ENCODE measurements around the gene ZNF487. TPM values are rescaled to one million over a fixed set of nuclear protein-coding genes. Genes with fewer than 3 reads are reported as not detected.

ZNF487 gene
- polyA plus RNA-seq, 1 experiment: 4.4 TPM

GRCh38 chr10:43408331-43408709 is 28.6 kb upstream of the ZNF487 start:
- H3K27me3 ChIP-seq (ENCODE audit: control insufficient read depth, insufficient read depth, low read length): no peaks in the 10 kb centered on the region
- TF ChIP-seq CTCF (IDR thresholded peaks at IDR 0.05; ENCODE audit: low read depth, low read length): no peak
- peak overlapping the region; percentile 96 for H3K27ac ChIP-seq (ENCODE audit: low read depth, low read length)
- CTCF ChIA-PET: interaction anchor here (1.1 kb wide), 1 partner anchor 48 kb away, joined by 3 read pairs; no protein-coding TSS in a partner anchor
- peak overlapping the region; percentile 85 for H3K4me3 ChIP-seq (ENCODE audit: low read depth, low read length)
- DNase-seq (ENCODE audit: low read depth, low spot score): no peak
- POLR2A ChIA-PET: interaction anchor here (1.3 to 1.9 kb wide), 2 partner anchors 12 to 45 kb away, joined by 5 to 21 read pairs; no protein-coding TSS in a partner anchor
- no peaks in the 10 kb centered on the region; the same call in 1 of the 2 replicates for H3K9me3 ChIP-seq (ENCODE audit: control insufficient read depth, insufficient read depth, low read length)

- CTCF ChIA-PET: interaction anchor here (0.7 kb wide), 1 partner anchor 13 kb away, joined by 4 read pairs; no protein-coding TSS in a partner anchor
These were observed 28.1 kb upstream of the ZNF487 start, which contains the start of gene HNRNPF for GRCh38 chr10:43408710-43409384. HNRNPF (minus strand) TSS chr10:43409186; CDS start chr10:43387884, 21,302 bp downstream.

GRCh38 chr10:43409385-43410109 is 27.4 kb upstream of the ZNF487 start:
- DNase-seq (ENCODE audit: low read depth, low spot score): no peak
- POLR2A ChIA-PET: interaction anchor here (0.6 to 1.4 kb wide), 4 partner anchors 9 to 27 kb away, joined by 3 to 8 read pairs (median 6); no protein-coding TSS in a partner anchor
- CTCF ChIA-PET: interaction anchor here (0.7 kb wide), 1 partner anchor 14 kb away, joined by 4 read pairs; no protein-coding TSS in a partner anchor
- peak overlapping the region; percentile 65 for H3K27ac ChIP-seq (ENCODE audit: low read depth, low read length)
- TF ChIP-seq CTCF (IDR thresholded peaks at IDR 0.05; ENCODE audit: low read depth, low read length): no peak
- H3K4me3 ChIP-seq (ENCODE audit: low read depth, low read length): peak overlapping the region; percentile 72
- no peaks in the 10 kb centered on the region; the same call in 1 of the 2 replicates for H3K9me3 ChIP-seq (ENCODE audit: control insufficient read depth, insufficient read depth, low read length)
- H3K27me3 ChIP-seq (ENCODE audit: control insufficient read depth, insufficient read depth, low read length): no peaks in the 10 kb centered on the region

More at GRCh38 chr10:43408710-43409384, 28.1 kb upstream of the ZNF487 start, which contains the start of gene HNRNPF:
- Histone ChIP-seq H3K9me3 (ENCODE audit: control insufficient read depth, insufficient read depth, low read length) (no peaks in the 10 kb centered on the region; the same call in 1 of the 2 replicates), H3K4me3 (ENCODE audit: low read depth, low read length) (peak within 1 kb of the TSS; percentile 85), H3K27me3 (ENCODE audit: control insufficient read depth, insufficient read depth, low read length) (no peaks in the 10 kb centered on the region), H3K27ac (ENCODE audit: low read depth, low read length) (peak within 1 kb of the TSS; percentile 96)
- DNase-seq (ENCODE audit: low read depth, low spot score): peak; percentile 81
- POLR2A ChIA-PET: interaction anchor here (0.6 to 1.9 kb wide), 5 partner anchors 9 to 27 kb away, joined by 3 to 21 read pairs (median 7); no protein-coding TSS in a partner anchor
- TF ChIP-seq CTCF (IDR thresholded peaks at IDR 0.05; ENCODE audit: low read depth, low read length): no peak

- no peak overlapping the region for H3K27ac ChIP-seq (ENCODE audit: low read depth, low read length)
- no peaks in the 10 kb centered on the region for H3K27me3 ChIP-seq (ENCODE audit: control insufficient read depth, insufficient read depth, low read length)
- H3K4me3 ChIP-seq (ENCODE audit: low read depth, low read length): no peak overlapping the region
- no peak for TF ChIP-seq CTCF (IDR thresholded peaks at IDR 0.05; ENCODE audit: low read depth, low read length)
- POLR2A ChIA-PET: interaction anchor here (1.4 kb wide), 1 partner anchor 8 kb away, joined by 5 read pairs; no protein-coding TSS in a partner anchor
- CTCF ChIA-PET: no interaction called here
- no peaks in the 10 kb centered on the region; the same call in 1 of the 2 replicates for H3K9me3 ChIP-seq (ENCODE audit: control insufficient read depth, insufficient read depth, low read length)
- no peak for DNase-seq (ENCODE audit: low read depth, low spot score)
These were observed 26.6 kb upstream of the ZNF487 start for GRCh38 chr10:43410345-43410744.
